ENCODE measurements around the gene KCND3.

KCND3 gene

DNA sequence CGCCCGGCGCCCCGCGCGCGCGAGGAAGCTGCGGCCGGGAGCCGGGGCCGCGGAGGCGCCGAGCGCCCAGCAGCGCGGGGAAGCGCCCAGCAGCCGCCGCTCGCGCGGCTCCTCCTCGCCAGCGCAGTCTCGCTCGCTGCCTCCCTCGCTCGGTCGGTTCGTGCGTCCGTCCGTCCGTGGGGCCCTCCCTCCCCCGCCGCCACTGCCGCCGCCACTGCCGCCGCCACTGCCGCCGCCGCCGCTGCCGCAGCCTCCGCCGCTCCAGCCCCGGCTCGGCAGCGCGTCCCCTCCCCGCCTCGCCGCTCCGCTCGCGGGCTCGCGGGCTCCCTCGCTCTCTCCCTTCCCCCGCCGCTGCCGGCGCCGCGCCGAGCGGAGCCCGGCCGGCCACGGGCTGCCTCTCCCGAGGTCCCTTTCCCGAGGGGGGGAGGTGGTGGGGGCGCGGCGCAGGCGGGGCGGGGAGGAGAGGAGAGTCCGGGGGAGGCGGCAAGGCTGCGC, at the start of gene KCND3:
Gene KCND3 (minus strand): TSS at position 138 of the 495 bp plus-strand sequence.
- peak in 1 of 2 experiments; percentile 6 for DNase-seq

DNA sequence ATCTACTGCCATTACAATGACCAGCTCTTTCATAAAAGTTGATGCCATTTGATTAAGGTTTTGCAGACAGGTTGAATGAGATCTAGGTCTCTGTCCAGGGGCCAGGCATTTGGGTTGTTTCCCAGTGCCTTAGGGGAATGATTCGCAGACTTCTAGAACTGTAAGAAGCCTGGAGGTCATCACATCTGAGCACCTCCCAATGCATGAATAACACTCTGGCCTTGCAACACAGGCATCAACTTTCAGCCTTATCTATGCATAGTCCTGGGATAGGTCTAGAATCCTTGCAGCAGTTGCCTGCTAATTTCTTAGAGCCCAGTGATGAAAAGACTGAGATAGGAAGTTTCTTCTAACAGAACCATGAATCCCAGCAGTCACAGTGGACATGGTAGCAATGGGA, 44.8 kb upstream of the KCND3 start:
- no peak for DNase-seq

DNA sequence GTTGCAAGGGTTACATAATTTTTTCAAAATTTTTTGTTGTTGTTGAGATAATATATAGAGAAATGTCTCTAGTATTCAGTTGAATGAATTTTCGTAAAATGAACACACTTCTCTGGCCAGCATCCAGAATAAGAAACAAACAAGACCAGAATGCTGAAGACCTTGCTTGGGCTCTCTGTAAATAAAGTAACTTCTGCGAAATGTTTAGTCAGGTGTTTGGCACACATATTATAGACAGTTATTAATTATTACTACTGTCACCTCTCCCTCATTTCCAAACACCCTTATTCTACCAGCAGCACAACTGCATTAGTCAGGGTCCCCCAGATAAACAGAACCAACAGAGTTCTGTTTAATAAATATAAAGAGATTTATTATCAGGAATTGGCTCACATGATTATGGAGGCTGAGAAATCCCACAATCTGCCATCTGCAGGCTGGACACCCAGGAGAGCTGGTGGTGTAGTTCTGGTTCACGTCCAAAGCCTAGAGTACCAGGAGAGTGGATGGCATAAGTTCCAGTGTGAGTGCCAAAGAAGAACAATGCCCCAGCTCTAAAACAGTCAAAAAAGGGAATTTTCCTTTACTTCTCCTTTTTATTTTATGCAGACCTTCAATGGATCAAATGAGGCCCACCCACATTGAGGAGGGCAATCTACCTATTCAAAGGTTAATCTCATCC, 44.1 kb upstream of the KCND3 start:
- DNase-seq, result no peak

- DNase-seq, result no peak
These were observed 40.7 kb upstream of the KCND3 start for GRCh38 chr1:112030157-112030556.

DNA sequence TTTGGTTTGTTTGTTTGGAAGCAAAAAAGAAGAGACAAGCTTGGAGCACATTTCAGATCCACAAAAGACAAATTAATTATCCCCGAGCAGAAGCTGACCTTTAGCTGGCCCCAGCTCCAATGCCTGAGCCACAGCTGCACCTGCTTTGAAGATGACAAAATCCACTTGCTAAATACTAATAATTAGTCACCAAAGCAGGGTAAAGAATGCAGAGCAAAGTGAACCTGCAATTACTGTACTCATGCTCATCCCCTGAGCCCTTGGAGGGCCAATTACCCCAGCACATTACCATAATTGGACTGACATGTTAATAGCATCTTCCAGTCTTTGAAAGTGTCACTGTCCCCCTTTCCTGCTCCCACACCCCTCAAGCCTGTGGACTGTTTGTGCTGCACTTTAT, 38.2 kb upstream of the KCND3 start:
- no peak for DNase-seq

GRCh38 chr1:112026501-112026900, 37.0 kb upstream of the KCND3 start:
- DNase-seq, result no peak

- no peak for DNase-seq
These were observed 36.5 kb upstream of the KCND3 start for GRCh38 chr1:112026016-112026415.

DNA sequence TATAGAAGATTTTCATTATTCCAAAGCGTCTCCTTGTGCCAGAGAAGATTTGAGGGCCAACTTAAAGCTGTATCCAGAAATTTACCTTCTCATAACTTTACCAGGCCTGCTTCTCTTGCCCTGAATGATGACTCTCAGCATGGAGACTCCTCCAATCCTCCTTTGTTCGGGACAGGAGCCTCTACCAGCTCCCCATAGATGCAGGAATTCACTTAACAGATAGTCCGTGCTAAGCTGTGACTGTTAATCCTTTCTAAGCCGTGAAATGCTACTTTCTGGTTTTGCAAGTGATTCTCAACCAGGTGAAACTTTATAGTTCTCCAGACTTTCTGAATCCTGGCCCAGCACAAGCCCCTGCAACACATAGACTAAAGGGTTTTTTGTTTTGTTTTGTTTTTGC, 31.8 kb upstream of the KCND3 start:
- no peak for DNase-seq

DNA sequence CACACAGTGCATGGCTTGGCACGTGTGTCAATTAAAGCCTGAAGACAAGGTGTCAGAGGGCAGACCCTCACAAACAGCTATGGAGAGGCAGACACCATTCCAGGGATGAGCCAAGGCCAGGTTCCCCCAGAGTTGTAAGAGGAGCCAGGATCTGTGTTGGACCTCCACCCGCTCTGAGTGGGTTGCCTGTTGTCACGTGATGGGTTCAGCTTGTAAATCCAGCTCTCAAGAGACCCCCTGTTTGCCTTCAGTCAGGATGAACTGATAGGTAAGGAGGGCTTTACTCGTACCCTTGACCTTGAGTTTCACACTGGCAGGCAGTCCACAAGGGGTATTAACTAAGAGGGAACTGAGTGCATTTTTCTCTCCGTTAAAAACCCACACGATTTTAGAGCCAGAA, 27.7 kb upstream of the KCND3 start:
- DNase-seq, result no peak

DNA sequence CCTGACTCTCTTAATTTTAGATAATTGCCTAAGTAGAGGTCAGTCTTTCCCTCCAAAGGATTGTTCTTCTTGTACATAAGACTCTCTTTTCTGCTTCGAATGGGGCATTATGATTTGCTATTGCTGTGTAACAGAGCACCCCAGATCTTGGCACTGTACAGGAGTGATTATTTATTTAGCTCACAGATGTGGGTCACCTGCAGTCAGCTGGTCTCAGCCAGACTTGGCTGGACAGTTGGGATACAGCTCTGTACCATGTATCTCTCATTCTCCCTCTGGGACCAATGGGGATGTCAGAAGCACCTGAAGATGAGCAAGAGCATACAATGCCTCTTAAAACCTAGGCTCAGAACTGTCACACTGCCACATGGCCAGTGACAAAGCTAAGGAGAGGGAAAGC, 23.4 kb upstream of the KCND3 start:
- DNase-seq, result no peak

DNA sequence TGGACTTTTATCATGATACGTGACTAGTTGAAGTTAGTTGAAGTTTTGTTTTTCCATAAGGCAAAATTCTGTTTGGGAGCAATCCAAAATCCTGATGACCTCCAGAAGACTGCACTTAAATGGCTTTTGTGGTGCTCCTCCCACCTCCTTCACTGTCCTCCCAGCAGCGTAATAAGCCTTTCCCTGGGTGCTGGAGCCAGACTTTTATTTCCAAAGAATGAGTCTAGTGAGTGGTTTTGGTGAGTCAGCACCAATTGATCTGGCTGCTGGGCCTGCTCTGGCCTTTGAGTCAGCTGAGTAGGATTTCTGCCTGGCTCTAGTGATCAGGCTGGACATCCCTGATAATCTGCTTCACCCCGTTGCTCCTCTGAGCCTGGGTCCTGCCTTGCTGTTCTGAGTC, 21.7 kb upstream of the KCND3 start:
- no peak for DNase-seq

GRCh38 chr1:112007169-112007568, 17.7 kb upstream of the KCND3 start:
- no peak for DNase-seq

- no peak for DNase-seq
These were observed 17.1 kb upstream of the KCND3 start for GRCh38 chr1:112006416-112007025.

- no peak for DNase-seq
These were observed 14.6 kb upstream of the KCND3 start for GRCh38 chr1:112004076-112004475.

DNA sequence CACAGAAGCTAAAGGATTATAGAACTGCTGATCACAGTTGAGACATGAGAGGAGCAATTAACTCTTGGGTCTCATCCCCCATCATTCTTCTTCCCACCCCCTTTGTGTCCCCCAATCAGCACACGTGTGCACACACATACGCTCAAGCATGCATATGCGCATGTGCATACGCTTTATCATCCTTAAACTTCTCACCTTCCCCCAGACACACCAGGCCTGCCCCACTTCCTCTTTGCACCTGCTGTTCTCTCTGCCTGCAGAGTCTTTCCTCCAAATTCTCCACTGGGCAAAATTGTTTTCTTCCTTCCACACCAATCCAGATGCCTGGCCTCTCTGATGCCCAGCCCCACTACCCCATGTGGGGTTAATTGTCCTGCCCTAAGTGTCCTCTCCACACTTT, 13.0 kb upstream of the KCND3 start:
- no peak for DNase-seq

GRCh38 chr1:112001436-112001835, 12.0 kb upstream of the KCND3 start:
- no peak for DNase-seq

GRCh38 chr1:112000048-112000447, 10.6 kb upstream of the KCND3 start:
- DNase-seq, result no peak

DNA sequence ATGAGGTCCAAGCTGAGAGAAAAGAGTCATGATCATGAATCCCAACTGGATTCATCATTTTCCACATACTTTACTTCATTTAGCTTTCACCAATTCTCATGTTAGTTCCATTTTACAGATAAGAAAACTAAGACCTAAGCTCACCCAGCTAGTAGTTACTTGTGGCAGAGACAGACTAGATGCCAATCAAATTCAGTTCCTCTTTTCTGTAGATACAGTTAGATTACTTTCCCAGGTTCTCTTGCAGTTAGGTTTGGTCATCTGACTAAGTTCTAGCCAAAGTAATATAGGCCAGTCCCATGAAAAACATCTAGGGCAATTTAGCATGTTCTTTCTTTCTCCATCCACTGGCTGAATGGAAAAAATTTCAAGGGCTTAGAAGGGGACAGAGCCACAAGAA, 8.9 kb upstream of the KCND3 start:
- no peak for DNase-seq

GRCh38 chr1:111992476-111992875, 3.0 kb upstream of the KCND3 start:
- no peak for DNase-seq

DNA sequence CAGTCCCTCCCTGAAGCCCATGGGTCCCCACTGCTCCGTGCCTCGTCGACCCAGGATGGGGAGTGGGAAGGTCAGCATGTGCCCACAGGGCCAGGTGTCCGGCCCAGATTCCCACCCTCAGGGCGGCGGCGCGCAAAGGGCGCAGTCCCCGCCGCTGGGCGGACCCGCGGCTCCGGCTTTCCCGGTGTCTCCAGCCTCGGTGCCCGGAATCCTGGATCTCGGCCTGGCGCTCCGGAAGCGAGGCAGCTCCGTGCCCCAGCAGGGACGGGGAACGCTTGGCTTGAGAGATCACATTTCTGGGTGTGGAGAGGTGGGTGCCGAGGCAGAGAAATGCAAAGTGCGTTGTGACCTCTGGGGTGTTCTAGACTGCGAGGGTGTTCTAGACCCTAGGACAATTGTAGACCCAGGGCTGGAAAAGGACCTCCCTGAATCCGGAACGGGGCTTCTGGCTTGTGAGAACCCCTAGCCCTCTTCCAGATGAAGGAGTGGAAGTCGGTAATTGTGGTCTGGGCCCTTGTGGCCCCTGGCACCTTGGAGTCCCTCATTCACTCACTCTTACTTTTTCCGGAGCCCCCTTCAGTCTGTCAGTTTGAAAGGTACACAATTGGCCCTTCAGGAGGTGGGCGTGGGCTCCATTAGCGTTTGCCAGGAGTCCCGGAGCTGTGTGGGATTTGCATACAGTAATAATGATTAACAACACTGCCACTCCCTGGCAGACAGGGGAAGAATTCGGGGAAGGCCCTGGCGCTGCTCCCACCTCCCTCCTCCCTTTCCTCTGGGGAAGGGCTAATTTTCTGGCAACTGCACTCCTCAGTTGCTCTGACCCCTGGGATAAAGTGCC, 1.6 kb upstream of the KCND3 start:
- no peak for DNase-seq

DNA sequence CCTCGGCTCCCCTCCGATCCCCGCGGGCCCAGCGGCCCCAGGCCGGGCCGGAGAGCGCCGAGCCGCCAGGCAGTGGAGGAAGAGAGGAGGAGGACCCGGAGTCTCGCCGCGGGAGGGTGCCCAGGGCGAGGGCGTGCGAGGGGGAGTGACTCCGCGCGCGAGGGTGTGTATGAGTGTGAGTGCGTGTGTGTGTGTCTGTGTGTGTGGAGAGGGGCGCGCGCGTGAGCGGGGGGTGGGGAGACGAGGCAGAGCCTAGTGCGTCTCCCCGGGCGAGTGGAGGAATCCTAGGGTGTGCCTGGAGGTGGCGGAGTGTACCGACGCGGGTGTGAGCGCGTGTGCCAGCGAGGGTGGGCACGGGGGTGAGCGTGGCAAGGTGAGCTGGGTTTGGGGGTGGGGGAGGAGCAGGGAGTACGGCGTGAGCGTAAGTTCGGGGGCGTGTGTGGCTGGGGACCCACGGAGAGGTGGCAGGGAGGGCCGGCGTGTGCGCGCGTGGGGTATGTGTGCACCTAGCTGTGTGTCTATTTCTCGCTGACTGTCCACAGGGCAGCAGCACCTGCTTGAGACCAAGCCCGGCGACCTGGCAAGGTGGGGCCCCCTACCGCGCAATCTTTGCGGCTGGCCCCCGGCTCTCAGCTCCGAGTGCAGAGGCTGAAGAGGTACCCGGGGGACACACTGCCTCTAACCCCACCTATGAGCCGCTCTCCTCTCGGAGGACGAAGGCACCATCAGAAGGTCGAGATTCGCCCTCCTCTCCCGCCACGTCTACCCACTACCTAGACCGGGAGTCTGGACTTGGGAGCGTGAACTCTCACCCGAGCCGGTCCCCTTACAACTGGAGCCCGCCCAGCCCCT, 784 bp upstream of the KCND3 start:
- peak in 1 of 2 experiments; percentile 11 for DNase-seq

GRCh38 chr1:111988743-111989453, 570 bp downstream of the KCND3 start:
- DNase-seq, result peak in 1 of 2 experiments; percentile 37
